Measurements from ENCODE around the gene GALNT2. TPM values are rescaled to one million over a fixed set of nuclear protein-coding genes. Genes with fewer than 3 reads are reported as not detected.

Gene GALNT2
- polyA plus RNA-seq, 1 donor, result 62.2 TPM

DNA sequence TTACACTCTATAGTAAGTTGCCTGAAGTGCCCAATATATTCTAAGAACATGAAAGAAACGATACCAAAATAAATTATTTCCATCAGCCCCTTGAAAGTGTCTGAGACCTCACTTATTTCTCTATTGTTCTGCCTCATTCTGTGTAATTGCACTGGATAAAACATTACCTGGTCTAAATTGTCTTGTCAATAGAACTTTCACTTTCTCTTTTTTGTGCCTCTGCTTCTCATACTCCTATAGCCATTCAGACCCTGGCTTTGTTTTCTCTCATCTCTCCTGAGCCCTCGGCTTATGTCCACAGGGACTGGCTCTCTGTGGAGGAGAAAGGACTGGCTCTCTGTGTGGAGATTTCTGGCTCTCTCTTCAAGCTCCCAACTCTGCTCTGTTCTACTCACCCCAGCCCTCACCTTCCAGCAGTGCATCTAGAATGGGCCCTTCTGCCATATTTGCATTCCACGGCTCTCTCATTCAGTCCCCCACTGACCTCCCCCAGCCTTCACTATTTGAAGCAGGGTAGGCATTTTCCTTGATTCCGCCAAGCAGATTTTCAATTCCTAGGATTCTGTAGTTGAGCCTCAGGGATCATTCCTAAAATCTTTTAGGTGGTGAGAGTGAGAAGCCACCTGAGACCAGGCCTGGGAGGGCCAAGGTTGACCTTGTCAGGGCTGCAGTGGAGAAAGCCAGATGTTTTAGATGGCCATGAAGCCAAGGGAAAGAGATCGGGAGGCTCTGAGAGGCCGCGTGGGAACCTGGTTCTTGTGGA lies 15.9 kb upstream of the GALNT2 start:
- no peak for DNase-seq (ENCODE audit: low read depth)

DNA sequence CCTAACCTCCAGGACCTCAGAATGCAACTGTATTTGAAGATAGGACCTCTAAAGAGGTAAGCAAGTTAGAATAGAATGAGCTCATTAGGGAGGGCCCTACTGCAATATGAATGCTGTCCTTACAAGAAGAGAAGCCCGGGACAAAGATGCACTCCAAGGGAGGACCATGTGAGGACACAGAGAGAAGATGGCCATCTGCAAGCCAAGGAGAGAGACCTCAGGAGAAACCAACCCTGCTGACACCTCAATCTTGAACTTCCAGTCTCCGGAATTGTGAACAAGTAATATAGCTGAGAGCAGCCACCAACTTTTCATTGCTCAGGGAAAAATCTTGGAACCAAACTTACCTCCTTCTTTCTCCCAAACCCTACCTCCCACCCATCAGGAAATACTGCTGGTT lies 15.0 kb upstream of the GALNT2 start:
- no peak for DNase-seq (ENCODE audit: low read depth)

DNA sequence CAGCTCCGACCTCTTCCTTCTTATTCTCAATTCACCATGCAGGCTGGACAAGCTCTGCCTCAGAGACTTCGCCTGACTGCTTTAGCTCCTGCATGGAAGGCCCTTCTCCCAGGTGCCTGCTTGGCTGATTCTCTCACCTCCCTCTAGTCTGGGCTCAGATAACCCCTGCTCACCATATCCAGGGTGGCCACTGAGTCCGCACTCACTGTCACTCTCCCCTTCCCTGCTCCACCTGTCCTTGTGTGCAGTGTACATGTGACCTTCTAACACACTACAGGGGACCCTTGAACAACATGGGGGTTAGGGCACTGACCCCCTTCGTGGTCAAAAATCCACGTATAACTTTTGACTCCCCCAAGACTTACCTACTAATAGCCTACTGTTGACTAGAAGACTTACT lies 14.4 kb upstream of the GALNT2 start:
- DNase-seq (ENCODE audit: low read depth), result no peak

DNA sequence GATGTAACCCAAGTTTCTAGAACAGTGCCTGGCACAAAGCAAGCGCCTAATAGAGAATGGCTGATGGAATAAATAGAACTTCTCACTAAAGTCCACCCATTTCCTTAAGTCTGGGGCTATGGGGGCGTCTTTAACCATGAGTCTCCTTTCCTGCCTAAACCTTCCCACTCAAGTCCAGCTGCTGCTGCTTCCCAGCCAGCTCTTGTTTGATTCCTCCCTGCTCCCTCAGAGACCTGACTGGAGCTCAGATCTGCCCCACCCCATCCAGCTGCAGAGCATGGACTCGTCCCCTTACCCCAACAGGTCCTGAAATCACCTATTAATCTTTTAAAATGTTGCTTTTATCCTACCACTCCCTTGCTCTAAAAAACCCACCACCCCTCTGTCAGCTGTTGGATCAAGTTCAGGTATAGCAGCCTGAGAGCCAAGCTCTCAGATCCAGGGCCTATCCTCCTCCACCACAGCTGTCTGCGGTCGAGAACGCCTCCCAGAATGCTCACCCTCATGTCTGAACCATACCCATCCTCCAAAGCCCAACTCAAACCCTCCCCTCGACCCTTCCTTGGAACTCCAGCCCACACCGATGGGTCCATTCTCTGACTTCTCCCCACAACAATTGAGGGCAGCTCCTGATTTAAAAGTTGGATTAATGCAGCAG lies 12.8 kb upstream of the GALNT2 start:
- DNase-seq (ENCODE audit: low read depth), result no peak

DNA sequence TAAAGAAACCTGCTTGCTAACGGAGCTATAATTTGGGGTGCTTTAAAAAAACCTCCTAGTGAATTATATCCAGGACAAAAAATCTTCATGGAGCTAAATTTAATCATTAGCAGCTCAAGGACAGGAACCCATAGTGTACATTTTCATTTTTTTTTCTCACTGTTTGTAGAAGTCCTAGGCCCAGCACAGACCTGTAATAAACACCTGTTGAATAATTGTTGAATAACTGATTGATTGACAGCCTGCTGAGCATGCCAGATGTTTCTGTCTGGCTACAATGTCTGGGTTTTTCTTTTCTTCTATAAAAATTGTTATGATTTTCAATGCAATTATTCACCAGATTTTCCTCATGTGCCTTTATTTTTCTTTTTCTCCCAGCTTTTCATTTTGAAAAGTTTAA lies 10.9 kb upstream of the GALNT2 start:
- no peak for DNase-seq (ENCODE audit: low read depth)

DNA sequence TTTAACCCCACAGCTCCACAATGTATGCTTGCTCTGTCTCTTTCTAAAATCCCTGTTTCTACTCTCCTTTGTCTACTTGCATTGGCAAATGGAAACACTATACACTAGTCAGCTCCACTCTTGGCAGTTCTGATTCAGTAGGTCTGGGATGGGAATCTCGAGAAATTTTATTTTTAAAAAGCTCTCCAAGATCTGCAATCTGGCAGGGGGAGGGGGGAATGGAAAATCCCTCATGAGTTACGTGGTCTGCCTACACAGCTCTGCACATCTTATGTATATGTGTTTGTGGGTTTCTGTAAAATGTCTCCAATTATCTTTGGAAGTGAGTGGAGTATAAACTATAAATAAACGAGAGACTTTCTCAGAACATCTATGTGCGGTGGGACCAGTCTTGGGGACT lies 9.9 kb upstream of the GALNT2 start:
- DNase-seq (ENCODE audit: low read depth), result no peak

DNA sequence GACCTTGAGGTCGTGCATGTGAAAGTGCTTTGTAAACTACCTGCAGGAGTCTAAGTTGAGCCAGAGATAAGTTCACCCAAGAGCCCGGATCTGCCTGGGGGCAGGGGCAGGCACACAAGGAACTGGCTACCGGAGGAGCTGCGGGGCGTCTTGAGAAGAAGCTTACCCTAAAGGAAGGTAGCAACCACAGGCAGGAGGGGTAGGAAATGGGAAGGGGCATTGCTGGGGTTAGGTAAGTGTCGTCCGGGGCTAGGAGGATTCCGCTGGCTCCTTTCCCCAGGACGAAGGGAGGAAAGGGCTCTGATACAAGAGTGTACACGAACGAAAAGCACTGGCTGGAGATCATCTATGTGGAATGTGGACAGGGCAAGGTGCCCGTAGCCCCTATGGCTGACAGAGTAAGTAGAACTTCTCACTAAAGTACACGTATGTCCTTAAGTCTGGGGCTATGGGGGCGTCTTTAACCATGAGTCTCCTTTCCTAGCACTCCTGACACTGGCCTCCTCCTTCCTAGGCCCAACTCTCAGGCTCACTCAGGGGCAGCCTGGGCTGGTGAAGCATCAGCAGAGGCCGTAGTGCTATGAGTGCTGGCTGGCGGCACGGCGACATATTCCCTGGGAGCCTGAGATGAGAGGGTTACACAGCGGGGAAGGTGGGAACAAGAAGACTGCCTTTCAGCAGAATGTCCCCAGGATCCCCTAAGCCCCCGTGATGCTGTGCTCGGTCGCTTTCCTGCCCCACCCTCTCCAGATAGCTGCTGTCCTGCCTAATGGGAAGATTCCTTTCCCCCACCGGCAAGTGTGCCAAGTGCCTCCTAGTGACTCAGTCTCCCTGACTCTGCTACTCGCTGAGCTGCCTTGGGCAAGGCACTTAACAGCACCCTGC lies 9.1 kb upstream of the GALNT2 start:
- no peak for DNase-seq (ENCODE audit: low read depth)

DNA sequence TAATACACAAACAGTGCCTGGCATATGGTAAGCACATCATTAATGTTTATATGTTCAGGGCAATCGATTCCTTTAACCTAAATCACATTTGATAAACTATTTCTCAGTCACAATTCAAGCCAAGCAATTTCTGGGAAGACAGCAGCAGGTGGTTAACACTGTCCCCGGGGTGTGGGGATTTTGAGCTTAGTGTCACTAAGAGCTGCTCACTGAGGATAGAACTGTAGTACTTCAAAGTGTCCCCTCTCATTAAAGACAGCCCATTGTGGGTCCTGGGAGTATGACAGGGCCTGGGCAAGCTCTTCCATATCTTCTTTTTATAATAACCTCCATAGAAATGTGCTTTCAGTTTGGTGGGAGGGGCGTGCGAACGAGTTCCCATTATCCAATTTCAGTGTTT lies 8.4 kb upstream of the GALNT2 start:
- no peak for DNase-seq (ENCODE audit: low read depth)

DNA sequence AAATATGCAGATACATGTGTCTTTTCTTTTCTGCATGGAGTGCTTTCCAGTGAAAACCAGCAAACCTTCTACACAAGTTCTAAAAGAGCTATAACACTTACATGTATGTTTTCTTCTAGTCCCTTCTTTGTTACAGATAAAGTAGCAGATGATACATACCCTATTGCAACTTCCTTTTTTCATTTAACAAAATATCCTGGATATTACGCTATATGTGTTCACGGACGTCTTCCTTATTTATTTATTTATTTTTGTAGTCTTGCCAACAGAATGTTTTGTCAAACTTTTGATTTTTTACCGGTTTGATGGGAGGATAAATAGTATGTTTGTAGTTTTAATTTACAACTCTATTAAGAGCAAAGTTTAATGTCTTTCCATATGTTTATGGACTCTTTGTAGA lies 5.2 kb upstream of the GALNT2 start:
- DNase-seq (ENCODE audit: low read depth), result no peak

DNA sequence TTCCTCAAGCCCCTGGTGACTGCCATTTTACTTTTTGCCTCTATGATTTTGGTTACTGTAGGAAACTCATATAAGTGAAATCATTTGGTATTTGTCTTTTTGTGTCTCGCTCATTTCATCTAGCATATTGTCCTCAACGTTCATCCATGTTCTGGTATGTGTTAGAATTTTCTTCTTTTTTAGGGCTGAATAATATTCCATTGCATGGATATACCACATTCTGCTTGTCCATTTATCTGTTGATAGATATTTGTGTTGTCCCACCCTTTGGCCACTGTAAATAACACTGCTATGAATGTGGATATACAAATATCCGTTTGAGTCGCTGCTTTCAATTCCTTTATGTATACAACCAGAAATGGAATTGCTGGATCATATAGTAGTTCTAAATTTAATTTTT lies 4.5 kb upstream of the GALNT2 start:
- no peak for DNase-seq (ENCODE audit: low read depth)

DNA sequence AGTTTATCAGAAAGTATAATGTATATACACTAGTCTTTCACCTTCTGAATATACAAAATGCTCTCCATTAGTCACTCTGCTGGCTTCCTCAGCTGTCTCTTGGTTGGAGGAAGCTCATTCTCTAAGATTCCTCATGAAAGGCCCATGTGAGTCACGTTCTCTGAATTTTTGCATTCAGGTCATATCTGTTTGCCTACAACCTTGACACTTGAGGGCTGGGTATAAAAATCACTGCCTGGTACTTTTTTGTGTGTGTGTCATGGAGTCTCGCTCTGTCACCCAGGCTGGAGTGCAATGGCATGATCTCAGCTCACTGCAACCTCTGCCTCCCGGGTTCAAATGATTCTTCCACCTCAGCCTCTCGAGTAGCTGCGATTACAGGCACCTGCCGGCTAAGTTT lies 2.8 kb upstream of the GALNT2 start:
- no peak for DNase-seq (ENCODE audit: low read depth)

DNA sequence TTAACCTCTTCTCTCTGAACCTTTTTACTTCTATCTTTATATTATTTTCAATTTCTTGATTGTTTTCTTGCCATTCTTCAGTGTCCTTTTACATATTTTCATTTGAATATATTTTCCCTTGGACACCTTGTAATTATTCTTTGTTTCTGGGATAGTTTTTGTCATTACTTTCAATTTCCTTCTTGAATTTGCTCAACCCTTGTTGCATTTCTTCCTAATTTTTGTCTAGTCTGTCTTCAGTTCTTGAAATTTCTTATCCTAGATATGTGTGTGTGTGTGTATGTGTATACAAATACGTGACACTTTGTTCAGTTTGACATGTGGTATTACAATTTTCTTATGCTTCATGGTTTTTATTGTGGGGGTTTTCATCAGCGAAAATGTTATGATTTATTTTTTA lies 1.9 kb upstream of the GALNT2 start:
- DNase-seq (ENCODE audit: low read depth), result no peak

DNA sequence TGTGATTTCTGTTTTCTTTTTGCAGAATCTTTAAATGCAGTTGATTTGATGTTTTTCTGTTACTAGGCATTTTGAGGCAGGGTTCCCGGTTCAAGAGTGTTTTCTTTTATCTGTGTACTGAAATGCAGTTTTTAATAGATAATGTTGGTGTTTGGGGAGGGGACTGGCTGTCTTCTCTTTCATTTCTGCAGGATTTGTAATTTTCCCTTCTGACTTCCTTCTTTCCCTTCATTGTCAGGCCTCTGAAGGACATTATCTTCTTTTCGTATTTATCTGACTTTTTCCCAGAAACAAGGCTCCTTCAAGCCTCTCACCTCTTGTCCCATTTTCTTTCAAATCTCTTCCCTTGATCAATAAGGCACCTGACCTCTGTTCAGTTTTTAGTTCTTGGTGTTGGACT lies 1.5 kb upstream of the GALNT2 start:
- DNase-seq (ENCODE audit: low read depth), result no peak

DNA sequence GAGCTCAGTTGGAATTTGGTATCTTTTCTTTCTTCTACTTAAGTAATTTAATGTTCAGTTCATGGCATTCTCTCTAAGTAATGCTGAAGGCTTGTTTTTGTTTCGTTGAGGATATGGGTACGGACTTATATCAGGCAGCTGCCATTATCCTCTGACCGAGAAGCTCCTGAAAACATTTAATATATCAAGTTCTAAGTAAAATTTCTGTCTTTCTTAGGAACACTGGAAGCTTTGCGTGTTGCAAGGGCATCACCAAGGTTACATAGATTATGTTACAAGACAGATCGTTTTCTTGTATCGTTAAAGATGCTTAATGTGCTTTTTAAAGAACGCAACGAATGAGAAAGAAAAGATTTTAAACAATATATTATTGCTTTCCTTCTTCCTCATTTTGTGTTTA lies 1.0 kb upstream of the GALNT2 start:
- no peak for DNase-seq (ENCODE audit: low read depth)

DNA sequence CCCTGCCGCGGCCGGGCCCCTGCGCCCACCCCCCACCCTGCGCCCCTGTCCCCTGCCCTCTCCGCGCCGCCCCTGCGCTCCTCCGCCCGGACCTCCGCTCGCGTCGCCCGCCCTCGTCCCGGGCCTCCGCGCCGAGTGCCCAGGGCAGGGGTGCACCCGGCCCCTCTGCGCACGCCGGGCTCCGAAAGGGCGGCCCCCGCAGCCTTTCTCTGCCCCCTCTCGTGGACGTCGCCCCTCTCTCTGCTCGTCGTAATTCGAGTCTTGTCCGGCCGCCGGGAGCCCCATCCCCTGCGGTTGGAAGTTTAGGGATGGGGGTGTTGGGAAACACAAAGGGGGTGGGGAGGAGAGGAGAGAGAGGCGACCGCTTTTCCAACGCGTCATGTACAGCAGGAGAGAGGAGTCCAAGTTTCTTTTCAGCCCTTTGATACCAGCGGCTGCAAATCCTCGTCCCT lies 407 bp downstream of the GALNT2 start:
- no peak for DNase-seq (ENCODE audit: low read depth)

DNA sequence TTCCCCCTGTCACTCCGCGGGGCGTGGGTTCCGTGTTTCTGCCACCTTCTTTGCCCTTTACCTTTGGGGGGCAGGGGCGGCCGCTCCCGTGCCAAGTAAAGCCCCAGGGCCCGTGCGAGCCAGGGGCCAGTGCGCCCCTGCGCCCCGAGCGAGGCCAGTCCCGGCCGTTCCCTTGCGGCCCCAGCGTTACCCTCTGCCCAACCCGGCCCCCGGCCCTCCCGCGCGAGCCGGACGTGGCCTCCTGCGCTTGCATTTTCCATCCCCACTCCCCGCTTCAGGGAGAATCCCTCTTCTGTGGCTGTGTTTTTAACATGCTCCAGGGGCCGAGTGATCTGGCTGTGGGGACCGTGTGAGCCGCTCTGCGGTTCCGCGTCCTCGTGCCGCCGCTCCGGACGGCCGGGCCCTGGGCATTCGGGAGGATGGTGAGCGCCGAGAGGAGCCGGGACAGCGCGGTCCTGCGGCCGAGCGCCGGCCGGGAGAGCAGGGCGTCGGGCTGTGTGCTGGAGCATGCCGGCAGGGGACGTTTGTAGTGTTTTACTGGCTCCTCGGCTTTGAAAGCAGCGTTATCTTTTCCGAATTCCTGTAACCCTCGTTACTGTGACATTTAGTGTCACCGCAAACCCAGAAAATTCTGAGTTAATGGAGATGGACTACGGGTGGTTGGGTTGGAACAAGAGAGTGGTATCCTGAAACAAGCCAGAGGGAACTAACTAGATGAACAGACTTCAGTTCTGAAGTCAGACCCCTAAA lies 1.0 kb downstream of the GALNT2 start:
- no peak for DNase-seq (ENCODE audit: low read depth)

DNA sequence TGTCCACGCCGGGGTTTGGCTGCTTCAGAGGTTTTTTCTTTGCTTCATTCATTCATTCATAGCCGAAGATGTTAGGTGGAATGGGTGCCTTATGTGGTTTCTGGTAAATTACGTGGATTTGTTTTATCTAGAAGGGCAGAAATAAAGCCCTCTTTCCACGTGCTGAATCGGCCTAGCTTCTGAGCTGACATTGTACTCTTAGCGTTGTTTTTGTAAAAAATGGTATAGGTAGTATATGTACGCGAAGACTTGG lies 1.5 kb downstream of the GALNT2 start:
- no peak for DNase-seq (ENCODE audit: low read depth)

DNA sequence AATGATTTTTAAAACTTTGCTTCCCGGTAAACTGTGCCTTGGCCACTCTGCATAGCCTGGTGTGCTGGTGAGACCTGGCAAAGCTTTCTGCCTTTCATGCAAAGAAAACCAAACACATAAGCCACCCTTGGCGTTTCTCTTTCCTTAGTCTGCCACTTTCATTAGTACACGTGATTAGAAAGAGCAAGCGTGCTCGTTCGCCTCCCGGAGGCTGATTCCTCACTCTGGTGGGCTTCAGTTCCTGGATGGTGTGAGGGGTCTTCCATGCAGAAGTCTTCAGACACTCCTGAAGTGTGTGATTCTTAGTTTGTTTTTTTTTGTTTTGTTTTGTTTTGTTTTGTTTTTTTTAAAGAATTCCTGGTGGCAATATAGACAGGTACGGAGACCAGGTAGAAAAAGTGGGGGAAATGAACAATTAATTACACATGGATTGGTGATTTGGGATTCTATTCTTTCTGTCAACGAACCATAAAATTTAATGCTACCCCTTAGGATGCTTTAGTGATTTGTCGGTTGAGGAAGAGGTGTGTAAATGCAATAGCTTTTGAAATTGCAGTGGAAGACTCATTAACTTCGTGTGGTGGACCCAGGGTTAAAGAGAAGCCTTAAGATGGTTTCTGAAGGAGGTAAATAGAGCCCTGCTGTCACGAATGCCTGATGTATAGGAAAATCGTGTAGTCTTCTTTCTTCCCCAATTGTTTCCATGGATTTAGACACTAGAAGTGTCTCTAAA lies 2.1 kb downstream of the GALNT2 start:
- no peak for DNase-seq (ENCODE audit: low read depth)

DNA sequence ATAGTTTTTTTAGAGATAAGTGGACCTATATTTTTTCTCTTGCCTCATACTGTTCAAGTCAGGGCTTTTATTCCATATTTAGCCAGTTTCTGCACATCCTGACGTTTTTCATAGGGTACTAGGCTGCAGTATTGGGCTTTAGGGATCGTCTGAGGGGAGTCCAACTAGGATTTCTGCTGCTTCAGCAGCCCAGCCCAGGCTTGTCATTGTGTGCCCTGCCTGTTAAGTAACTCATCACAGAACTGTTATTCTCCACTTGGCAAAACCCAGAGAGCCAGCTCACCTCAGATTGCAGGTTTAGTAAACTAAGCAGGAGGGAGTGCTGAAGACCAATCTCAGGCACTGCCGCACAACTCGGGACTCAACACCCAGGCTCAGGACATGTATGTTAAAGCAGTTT lies 2.8 kb downstream of the GALNT2 start:
- DNase-seq (ENCODE audit: low read depth), result no peak

DNA sequence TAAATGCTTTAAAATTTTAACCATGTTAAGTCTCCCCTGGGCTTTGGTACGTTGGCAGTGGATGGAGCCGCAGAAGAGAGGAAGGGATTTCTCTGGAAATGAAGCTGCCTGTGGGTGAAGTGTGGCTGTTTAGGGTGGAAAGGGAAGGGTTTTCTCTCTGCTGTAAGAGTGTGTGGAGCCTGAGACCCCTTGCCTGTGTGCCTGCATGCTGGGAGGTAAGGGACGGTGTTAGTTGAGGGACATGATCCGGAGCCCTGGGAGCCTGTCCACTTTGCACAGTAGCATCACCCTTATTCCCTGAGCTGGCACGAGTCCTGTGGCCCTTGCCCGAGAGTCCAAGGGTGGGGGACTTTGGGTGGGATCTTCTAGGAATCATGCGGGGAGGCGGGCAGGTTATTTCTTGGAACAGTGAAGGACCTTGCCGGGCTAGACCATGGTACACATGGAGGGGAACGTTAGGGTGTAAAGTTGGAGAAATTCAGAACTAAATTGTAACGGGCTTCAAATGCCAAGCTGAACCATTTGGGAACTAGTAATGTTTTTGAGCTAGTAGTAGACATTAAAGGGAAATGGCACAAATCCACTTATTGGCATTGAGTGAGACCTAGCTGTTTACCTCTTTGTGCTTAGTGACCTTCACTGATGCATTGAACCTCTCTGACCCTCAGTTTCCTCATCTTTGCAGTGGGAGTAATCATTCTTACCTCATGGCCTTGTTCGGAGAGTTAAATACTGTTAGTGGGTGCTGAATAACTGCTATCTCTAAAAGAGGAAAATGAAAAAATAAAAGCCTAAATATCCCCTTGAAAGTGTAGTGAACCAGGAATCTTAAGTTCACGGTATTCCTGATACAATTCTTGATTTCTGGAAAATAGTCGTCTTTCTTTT lies 3.5 kb downstream of the GALNT2 start:
- no peak for DNase-seq (ENCODE audit: low read depth)

DNA sequence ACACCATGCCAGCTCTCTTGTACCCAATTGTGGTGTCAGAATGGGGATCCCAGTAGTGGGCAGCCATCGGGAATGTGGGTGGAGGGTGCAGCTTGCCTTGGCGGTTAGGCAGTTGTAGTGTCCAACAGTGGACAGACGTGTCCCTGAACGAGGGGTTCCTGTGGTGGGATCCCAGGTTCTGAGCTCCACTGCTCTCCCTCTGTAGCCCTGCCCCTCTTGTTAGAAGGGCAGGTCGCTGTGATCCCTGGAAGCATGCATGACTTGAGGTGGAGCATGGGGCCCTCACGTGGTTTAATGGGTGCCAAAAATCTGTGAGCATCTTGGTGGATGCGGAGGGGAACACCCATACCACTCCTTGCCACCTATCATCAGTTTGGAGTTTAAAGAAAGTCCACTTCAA lies 4.3 kb downstream of the GALNT2 start:
- DNase-seq (ENCODE audit: low read depth), result no peak
